ENCODE data around the gene LCN15. TPM values are rescaled to one million over a fixed set of nuclear protein-coding genes. Genes with fewer than 3 reads are reported as not detected.
"Not testable (repeated sequence)": the region's sequence is repeated elsewhere in the genome, so short reads cannot be mapped to it uniquely, and the experiment has no call there.

LCN15 gene
- total RNA-seq, 1 donor from 2014 or later, result 0.29 TPM

- no peak for DNase-seq (ENCODE audit: extremely low read depth, low read depth, low spot score)
Observed at GRCh38 chr9:136723362-136723976, 40.8 kb downstream of the LCN15 start.

DNA sequence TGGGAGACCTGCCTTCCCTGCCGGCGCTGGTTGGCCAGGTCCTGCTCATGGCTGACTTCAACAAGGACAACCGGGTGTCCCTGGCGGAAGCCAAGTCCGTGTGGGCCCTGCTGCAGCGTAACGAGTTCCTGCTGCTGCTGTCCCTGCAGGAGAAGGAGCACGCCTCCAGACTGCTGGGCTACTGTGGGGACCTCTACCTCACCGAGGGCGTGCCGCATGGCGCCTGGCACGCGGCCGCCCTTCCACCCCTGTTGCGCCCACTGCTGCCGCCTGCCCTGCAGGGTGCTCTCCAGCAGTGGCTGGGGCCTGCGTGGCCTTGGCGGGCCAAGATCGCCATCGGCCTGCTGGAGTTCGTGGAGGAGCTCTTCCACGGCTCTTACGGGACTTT, 41.4 kb downstream of the LCN15 start:
- no peak for DNase-seq (ENCODE audit: extremely low read depth, low read depth, low spot score)

- no peak for DNase-seq (ENCODE audit: extremely low read depth, low read depth, low spot score)
Observed at GRCh38 chr9:136722093-136722968, 42.0 kb downstream of the LCN15 start.

- no peak for DNase-seq (ENCODE audit: extremely low read depth, low read depth, low spot score)
Observed at GRCh38 chr9:136721339-136722092, 42.8 kb downstream of the LCN15 start.

- DNase-seq (ENCODE audit: extremely low read depth, low read depth, low spot score), result no peak
Observed at GRCh38 chr9:136720898-136721338, 43.4 kb downstream of the LCN15 start.

GRCh38 chr9:136720251-136720897, 43.9 kb downstream of the LCN15 start:
- no peak for DNase-seq (ENCODE audit: extremely low read depth, low read depth, low spot score)

GRCh38 chr9:136719195-136719880, 45.0 kb downstream of the LCN15 start:
- no peak for DNase-seq (ENCODE audit: extremely low read depth, low read depth, low spot score)

DNA sequence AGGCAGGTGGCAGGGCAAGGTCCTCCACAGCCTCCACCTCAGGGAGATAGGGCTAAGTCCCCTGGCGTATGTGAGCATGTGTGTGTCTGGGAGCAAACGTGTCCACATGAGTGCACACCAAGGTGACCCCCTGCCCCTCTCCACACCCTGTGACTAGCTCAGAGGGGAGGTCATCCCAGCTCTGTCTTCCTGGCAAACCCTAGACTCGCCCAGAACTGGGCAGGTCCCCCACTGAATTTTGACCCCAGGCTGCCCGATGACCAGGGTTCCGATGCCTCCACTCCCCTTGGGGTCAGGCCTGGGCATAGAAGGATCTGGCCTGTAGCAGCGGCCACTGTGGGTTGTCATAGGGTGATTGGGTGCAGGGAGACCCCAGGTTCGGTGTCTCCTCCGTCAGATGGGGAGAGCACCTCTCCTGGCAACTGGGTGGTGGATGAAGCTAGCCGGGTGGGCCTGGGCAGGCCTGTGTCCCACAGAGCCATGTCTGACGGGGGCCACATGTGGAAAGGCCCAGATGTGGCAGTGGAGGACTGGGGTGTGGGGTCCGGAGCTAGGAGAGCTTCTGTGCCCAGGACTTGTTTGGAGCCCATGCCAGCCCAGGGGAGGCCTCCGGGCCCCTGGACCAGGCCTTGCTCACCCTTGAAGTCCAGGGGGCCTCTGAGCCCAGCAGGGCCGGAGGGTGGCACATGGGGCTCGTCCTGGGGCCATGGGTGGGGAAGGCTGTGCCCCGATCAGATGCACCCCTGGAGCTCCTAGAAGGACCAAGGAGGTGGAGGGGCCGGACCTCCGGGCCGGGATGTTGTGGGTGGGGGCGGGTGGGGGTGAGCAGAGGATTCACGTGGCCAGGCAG, 45.7 kb downstream of the LCN15 start:
- no peak for DNase-seq (ENCODE audit: extremely low read depth, low read depth, low spot score)

DNA sequence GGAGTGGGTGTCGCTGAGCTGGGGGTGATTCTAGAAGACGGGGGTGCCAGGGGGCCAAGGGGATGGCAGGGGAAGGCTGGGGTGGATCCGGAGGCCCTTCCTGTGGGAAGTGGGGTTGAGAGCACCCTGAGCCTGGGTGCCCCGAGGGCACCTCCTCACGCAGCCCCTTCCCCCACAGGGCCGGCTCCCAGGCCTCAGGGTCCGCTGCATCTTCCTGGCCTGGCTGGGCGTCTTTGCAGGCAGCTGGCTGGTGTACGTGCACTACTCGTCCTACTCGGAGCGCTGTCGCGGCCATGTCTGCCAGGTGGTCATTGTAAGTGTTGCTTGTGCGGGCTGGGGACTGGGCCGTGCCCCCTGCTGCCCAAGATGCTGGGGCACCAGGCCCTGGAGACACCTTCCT, 46.9 kb downstream of the LCN15 start:
- DNase-seq (ENCODE audit: extremely low read depth, low read depth, low spot score), result no peak

DNA sequence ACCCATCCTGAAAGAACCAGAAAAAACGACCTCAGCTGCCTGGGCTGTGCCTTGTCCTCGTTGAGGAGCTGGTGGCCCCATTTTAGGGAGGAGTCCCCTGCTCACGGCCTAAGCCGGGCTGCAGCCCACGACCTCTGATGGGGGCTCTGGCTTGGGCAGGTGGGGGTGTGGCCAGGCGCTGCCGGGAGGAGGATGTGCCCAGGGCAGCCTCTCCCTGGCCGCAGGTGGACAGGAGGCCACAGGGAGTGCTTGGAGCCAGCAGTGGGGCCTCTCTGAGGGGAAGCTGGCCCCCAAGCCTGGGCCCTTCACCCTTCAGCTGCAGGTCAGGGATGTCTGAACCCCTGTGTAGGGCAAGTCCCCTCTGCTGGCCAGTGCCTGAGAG, 49.4 kb downstream of the LCN15 start:
- no peak for DNase-seq (ENCODE audit: extremely low read depth, low read depth, low spot score)

DNA sequence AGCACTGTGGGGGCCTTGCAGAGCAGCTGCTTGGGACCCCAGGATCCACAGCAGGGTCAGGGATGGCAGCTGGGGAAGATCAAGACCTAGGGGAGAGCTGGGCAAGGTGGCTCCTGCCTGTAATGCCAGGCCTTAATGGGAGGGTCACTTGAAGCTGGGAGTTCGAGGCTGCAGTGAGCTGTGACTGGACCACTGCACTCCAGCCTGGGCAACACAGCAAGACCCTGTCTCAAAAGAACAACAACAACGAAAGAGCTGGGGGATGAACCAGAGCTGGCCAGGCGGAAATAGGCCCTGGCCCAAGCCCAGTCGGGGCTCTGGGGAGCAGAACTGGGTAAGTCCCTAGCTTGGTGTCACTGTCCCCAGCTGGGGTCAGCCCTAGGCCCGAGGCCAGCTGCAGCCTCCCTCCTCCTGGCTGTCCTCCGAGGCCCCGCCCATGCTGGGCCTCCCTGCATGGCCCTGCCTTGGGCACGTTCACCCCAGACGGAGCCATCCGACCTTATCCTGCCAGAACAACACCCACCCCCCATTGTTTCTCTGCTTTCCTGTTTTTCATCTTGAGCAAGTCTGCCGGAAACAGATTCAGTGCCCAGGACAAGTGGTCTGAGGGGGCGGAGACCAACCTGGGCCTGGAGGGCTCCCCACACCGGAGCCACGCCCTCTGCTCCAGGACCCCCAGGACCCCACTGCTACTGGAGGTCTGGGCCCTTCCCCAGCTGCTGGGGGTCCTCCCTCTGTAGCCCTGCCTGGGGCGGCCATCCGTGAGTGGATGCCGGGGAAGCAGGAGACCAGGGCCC, 50.0 kb downstream of the LCN15 start:
- DNase-seq (ENCODE audit: extremely low read depth, low read depth, low spot score), result peak; percentile 71

- DNase-seq (ENCODE audit: extremely low read depth, low read depth, low spot score), result no peak
Observed at GRCh38 chr9:136713550-136713949, 50.8 kb downstream of the LCN15 start.

DNA sequence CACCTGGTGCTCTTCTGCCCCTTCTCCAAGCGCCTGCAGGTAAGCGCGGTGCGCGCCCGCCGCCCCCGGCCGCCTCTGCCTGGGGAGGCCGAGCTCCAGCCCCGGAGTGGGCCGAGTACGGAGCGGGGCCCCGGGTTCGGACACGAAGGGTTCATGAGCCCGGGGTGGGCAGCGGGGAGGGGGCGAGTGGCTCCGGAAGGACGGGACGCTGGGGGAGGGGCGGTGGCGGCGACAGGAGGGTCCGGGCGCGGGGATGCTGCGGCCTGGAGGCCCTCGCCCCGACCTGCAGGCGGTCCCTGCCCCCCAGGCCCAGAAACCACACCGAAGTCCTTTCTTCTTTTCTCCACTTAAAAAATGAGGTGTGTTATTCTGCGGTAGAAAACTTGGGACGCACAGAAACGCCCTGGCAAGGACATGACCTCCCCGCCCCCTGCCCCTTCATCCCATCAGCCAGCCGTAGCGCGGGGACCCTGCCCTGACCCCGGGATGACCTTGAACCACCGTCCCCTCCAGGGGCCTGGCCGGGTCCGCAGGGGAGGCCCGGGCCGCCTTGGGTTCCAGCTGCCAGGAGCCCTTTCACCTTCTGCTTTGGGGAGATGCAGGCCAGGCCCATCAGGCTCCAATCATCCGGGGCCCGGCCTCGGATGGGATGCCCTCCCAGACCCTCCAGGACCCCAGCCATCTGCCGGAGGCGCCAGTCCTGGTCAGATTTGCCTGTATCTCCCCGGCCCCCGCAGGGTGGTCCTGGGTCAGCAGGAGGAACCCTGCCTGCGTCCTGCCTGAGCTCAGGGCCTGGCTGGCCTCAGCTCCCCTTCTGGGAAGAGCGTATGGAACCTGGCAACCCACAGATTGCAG, 51.4 kb downstream of the LCN15 start:
- DNase-seq (ENCODE audit: extremely low read depth, low read depth, low spot score), result no peak

DNA sequence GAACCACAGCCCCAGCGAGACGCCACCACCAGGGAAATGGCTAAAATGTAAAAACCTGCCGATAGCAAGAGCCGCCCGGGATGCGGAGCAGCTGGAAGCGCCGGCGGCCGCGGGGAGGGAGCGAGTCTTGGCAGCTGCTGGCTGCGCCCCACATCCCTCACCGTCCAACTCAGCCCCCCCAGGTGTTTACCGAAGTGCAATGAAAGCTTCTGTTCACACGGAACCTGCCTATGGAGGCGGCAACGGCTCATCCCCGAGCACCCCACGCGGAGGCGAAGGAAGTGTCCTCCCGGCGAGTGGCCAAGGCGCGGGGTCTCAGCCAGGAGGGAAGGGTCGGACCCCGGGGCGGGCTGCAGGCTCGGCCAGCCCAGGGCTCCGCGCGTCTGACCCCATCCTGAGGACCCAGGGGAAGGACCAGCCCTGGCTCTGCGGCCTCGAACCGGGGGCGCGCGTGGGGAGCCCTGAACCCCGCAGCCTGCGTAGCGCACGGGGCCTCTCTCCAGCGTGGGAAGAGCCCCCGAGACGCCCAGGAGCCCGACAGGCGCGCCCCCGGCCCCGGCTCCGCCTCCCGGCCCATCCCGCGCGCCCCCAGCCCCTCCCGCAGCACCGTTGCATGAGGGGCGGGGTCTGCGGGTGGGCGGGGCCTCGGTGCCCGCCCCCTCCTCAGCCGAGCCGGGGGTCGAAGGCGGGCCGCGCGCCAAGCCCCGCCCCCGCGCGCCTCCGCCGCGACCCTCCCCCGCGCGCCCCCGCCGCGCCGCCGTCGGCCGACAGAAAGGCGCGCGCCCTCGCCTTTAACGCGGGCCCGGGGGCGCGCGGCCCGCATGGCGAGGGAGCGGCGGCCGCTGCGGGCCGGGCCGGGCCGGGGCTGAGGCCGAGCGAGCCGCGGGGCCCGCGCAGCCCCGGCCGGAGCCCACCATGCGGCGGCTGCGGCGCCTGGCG, 52.3 kb downstream of the LCN15 start, which contains the start of gene DIPK1B:
DIPK1B (plus strand) TSS at position 822 of the 939 bp plus-strand sequence; CDS start at position 916, 94 bp downstream.
- DNase-seq (ENCODE audit: extremely low read depth, low read depth, low spot score), result no peak

DNA sequence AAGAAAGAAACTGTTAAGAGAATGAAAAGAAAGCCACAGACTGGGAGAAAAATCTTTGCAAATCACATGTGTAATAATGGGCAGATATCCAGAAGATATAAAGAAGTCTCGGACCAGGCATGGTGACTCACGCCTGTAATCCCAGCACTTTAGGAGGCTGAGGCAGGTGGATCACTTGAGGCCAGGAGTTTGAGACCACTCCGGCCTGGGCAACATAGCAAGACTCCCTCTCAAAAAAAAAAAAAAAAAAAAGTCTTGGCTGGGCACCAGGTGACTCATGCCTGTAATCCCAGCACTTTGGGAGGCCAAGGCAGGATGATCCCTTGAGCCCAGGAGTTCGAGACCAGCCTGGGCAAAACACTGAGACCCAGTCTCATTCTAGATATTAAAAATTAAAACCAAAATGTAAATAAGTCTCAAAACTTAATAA, 53.1 kb downstream of the LCN15 start:
- not testable (repeated sequence) for DNase-seq (ENCODE audit: extremely low read depth, low read depth, low spot score)

- no peak for DNase-seq (ENCODE audit: extremely low read depth, low read depth, low spot score)
Observed at GRCh38 chr9:136710543-136710942, 53.8 kb downstream of the LCN15 start.

All from glomerular endothelial cell (primary cell).